OCI-LY3 (cell line): Measurements from ENCODE around the gene KRT5.

Source experiments
- H2AFZ ChIP-seq: fragments of 200-600, 300-600 bp; shearing (Covaris generic); 2 replicates; pipeline ENCODE4 v1.6.0; 2014; ENCODE audit warnings: antibody characterized with exemption, low read depth, low read length
- H3K27ac ChIP-seq: fragments of 200-600, 300-600 bp; sonication (generic); 2 replicates; pipeline ENCODE4 v1.5.1; 2014; ENCODE audit warnings: mild to moderate bottlenecking, low read length, moderate library complexity, mixed read lengths
- H3K27me3 ChIP-seq: fragments of 200-600, 300-600 bp; sonication (generic); 2 replicates; pipeline ENCODE4 v1.6.1; 2014; ENCODE audit warnings: low read depth, low read length, mixed read lengths
- H3K36me3 ChIP-seq: fragments of 200-600, 300-600 bp; sonication (generic); replicated peaks from 2 replicates; pipeline ENCODE3; 2014; ENCODE audit warnings: low read depth, low read length, mixed read lengths
- H3K4me1 ChIP-seq: fragments of 300-600, 200-600 bp; sonication (generic); 2 replicates; pipeline ENCODE4 v1.6.1; 2014; ENCODE audit warnings: low read length, mixed read lengths
- H3K4me2 ChIP-seq: fragments of 200-600, 300-600 bp; sonication (generic); 2 replicates; pipeline ENCODE4 v1.6.1; 2014; ENCODE audit warnings: low read length, mixed read lengths
- H3K4me3 ChIP-seq: fragments of 300-600, 200-600 bp; sonication (generic); 2 replicates; pipeline ENCODE4 v1.5.1; 2014; ENCODE audit warnings: antibody characterized with exemption, mild to moderate bottlenecking, low read length, moderate library complexity
- H3K79me2 ChIP-seq: fragments of 300-600, 200-600 bp; shearing (Covaris generic); 2 replicates; pipeline ENCODE4 v1.6.1; 2014; ENCODE audit warnings: mild to moderate bottlenecking, low read length, mixed read lengths
- H3K9ac ChIP-seq: fragments of 300-600, 200-600 bp; shearing (Covaris generic); 2 replicates; pipeline ENCODE4 v1.6.0; 2014; ENCODE audit warnings: mild to moderate bottlenecking, low read length, moderate library complexity
- H3K9me3 ChIP-seq: fragments of 200-600, 300-600 bp; shearing (Covaris generic); 2 replicates; pipeline ENCODE4 v1.6.1; 2014; ENCODE audit warnings: low read length, mixed read lengths; ENCODE audit not compliant: insufficient read depth
- H4K20me1 ChIP-seq: fragments of 200-600, 300-600 bp; sonication (generic); 2 replicates; pipeline ENCODE4 v1.6.1; 2016; ENCODE audit warnings: low read length, mixed read lengths; ENCODE audit not compliant: insufficient read depth
- EZH2phosphoT487 ChIP-seq: fragments of 200-600 bp; shearing (Covaris generic); IDR thresholded peaks from 2 replicates; pipeline ENCODE4 v1.6.1; 2018; ENCODE audit warnings: antibody characterized with exemption, mixed run types, low read depth
- TF ChIP-seq, protein P1 (sequence below): fragments of 200-600, 300-600 bp; sonication (generic); IDR thresholded peaks from 2 replicates; pipeline ENCODE4 v1.5.1; 2014; ENCODE audit warnings: antibody characterized with exemption, low read length, low read depth

The KRT5 gene

GRCh38 chr12:52529846-52530245 lies 9.7 kb upstream of the KRT5 start:
- H2AFZ ChIP-seq: no peak overlapping the region
- H3K79me2 ChIP-seq: no peaks in the 10 kb centered on the region
- no peaks in the 10 kb centered on the region for H3K27me3 ChIP-seq
- no peak for TF ChIP-seq EZH2phosphoT487
- TF ChIP-seq, protein P1, sequence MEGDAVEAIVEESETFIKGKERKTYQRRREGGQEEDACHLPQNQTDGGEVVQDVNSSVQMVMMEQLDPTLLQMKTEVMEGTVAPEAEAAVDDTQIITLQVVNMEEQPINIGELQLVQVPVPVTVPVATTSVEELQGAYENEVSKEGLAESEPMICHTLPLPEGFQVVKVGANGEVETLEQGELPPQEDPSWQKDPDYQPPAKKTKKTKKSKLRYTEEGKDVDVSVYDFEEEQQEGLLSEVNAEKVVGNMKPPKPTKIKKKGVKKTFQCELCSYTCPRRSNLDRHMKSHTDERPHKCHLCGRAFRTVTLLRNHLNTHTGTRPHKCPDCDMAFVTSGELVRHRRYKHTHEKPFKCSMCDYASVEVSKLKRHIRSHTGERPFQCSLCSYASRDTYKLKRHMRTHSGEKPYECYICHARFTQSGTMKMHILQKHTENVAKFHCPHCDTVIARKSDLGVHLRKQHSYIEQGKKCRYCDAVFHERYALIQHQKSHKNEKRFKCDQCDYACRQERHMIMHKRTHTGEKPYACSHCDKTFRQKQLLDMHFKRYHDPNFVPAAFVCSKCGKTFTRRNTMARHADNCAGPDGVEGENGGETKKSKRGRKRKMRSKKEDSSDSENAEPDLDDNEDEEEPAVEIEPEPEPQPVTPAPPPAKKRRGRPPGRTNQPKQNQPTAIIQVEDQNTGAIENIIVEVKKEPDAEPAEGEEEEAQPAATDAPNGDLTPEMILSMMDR: no peak
- H3K9me3 ChIP-seq: no peaks in the 10 kb centered on the region
- no peak overlapping the region for H3K27ac ChIP-seq
- no peaks in the 10 kb centered on the region for H4K20me1 ChIP-seq
- H3K4me3 ChIP-seq: no peak overlapping the region
- no peak overlapping the region for H3K4me2 ChIP-seq
- no peak overlapping the region for H3K9ac ChIP-seq
- H3K36me3 ChIP-seq: no peaks in the 10 kb centered on the region
- H3K4me1 ChIP-seq: peaks cover 59% of the 10 kb centered on the region

- Histone ChIP-seq H3K4me1 (peaks cover 60% of the 10 kb centered on the region), H3K9ac (no peak overlapping the region), H4K20me1 (no peaks in the 10 kb centered on the region), H3K36me3 (no peaks in the 10 kb centered on the region), H3K27ac (no peak overlapping the region), H3K4me2 (no peak overlapping the region), H3K9me3 (no peaks in the 10 kb centered on the region), H3K27me3 (no peaks in the 10 kb centered on the region), H3K4me3 (no peak overlapping the region), H3K79me2 (no peaks in the 10 kb centered on the region), H2AFZ (no peak overlapping the region)
- TF ChIP-seq EZH2phosphoT487: no peak
- TF ChIP-seq, protein P1: no peak
Measured at GRCh38 chr12:52529417-52529816, 9.2 kb upstream of the KRT5 start.

- Histone ChIP-seq H3K9ac (no peak overlapping the region), H3K36me3 (no peaks in the 10 kb centered on the region), H2AFZ (no peak overlapping the region), H3K79me2 (no peaks in the 10 kb centered on the region), H3K27ac (no peak overlapping the region), H3K9me3 (no peaks in the 10 kb centered on the region), H3K4me3 (no peak overlapping the region), H3K4me1 (peaks cover 60% of the 10 kb centered on the region), H3K27me3 (no peaks in the 10 kb centered on the region), H4K20me1 (no peaks in the 10 kb centered on the region), H3K4me2 (no peak overlapping the region)
- TF ChIP-seq EZH2phosphoT487: no peak
- TF ChIP-seq, protein P1: no peak
Measured at GRCh38 chr12:52528641-52529143, 8.5 kb upstream of the KRT5 start.

DNA sequence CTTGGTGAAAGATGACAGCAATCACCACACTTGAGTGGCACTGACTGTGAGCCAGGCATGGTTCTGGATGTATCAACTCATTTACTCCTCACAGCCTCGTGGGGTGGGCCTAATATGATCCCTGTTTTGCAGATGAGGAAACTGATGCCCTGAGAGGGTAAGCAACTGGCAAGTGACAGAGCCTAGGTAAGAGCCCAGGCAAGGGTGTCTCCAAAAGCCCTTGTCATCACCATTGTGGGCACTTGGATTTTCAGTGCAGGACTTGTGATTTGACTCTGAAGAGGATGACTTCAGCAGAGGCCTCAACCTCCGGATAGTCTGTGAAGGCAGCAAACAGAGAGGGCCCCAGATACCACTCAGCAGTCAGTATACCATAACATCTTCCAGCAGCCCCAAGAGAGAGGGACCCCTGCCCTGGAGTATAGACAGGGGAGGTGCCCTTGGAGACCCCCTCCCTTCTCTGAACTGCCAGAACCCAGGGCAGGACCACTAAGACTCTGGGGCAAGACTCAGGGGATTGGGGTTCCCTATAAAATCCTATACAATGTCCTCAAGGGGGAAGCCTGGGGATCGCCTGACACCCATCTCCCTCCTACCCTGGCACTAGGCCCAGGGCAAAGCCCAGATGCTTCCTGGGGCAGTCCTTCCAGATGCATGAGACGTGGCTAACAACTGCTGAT lies 7.1 kb upstream of the KRT5 start:
- no peak overlapping the region for H3K9ac ChIP-seq
- H3K4me2 ChIP-seq: no peak overlapping the region
- H3K4me1 ChIP-seq: peaks cover 69% of the 10 kb centered on the region
- H2AFZ ChIP-seq: no peak overlapping the region
- no peaks in the 10 kb centered on the region for H4K20me1 ChIP-seq
- no peaks in the 10 kb centered on the region for H3K9me3 ChIP-seq
- no peak for TF ChIP-seq EZH2phosphoT487
- TF ChIP-seq, protein P1: no peak
- H3K27ac ChIP-seq: no peak overlapping the region
- H3K4me3 ChIP-seq: no peak overlapping the region
- no peaks in the 10 kb centered on the region for H3K36me3 ChIP-seq
- no peaks in the 10 kb centered on the region for H3K79me2 ChIP-seq
- no peaks in the 10 kb centered on the region; the same call in 1 of the 2 replicates for H3K27me3 ChIP-seq
